ENCODE results near the gene SEPTIN1. TPM values are rescaled to one million over a fixed set of nuclear protein-coding genes. Genes with fewer than 3 reads are reported as not detected.

The SEPTIN1 gene
- total and polyA plus RNA-seq, 2 experiments from 2014 or later = 0.21 to 3.9 TPM

GRCh38 chr16:30401768-30402425, 19.5 kb upstream of the SEPTIN1 start:
- peaks cover 7% of the 10 kb centered on the region for H3K79me2 ChIP-seq (replicated peaks; ENCODE audit: insufficient read depth)
- H4K20me1 ChIP-seq (replicated peaks; ENCODE audit: insufficient read depth) = peaks cover 5% of the 10 kb centered on the region; the same call in 1 of the 2 replicates
- peaks cover 45% of the 10 kb centered on the region for H3F3A ChIP-seq (replicated peaks; ENCODE audit: low read depth)
- Mint-ChIP-seq H3K4me3 (peak overlapping the region; percentile 62), H3K36me3 (ENCODE audit: low read depth) (peaks cover 28% of the 10 kb centered on the region), H3K27me3 (ENCODE audit: insufficient read depth, low read depth, poor library complexity) (peaks cover 15% of the 10 kb centered on the region), H3K9me3 (no peaks in the 10 kb centered on the region), H3K27ac (peak overlapping the region; percentile 70; the same call in 1 of the 2 replicates), H3K4me1 (peaks cover 25% of the 10 kb centered on the region)
- peaks cover 14% of the 10 kb centered on the region for H3K4me1 ChIP-seq (ENCODE audit: insufficient read depth)
- no peak overlapping the region for H3K4me2 ChIP-seq
- no peak overlapping the region for H3K27ac ChIP-seq (ENCODE audit: low read depth)
- H3K9me2 ChIP-seq (ENCODE audit: insufficient read depth) = no peaks in the 10 kb centered on the region
- ATAC-seq = no peak
- no peak for TF ChIP-seq NANOG (IDR thresholded peaks at IDR 0.05; ENCODE audit: borderline replicate concordance)
- no peak for TF ChIP-seq ZNF114 (CRISPR knock-in tag; IDR thresholded peaks at IDR 0.05)
- TF ChIP-seq CREB1 (CRISPR knock-in tag; IDR thresholded peaks at IDR 0.05; ENCODE audit: low read depth) = no peak
- TF ChIP-seq EZH2 (IDR thresholded peaks at IDR 0.05; ENCODE audit: low read depth, unreplicated experiment) = no peak
- TF ChIP-seq CTCF (conservative IDR thresholded peaks at IDR 0.05; ENCODE audit: low read depth in 2 of 2) = no peak
- TF ChIP-seq STAT1 (IDR thresholded peaks at IDR 0.05; ENCODE audit: unreplicated experiment) = no peak
- TF ChIP-seq ZNF462 (CRISPR knock-in tag; IDR thresholded peaks at IDR 0.05) = no peak
- no peak for TF ChIP-seq EZH2phosphoT487 (IDR thresholded peaks at IDR 0.05; ENCODE audit: unreplicated experiment)
- no peak for TF ChIP-seq POLR2AphosphoS5 (IDR thresholded peaks at IDR 0.05; ENCODE audit: low read depth)
- no peak for TF ChIP-seq JUNB (IDR thresholded peaks at IDR 0.05; ENCODE audit: unreplicated experiment)
- TF ChIP-seq ZNF331 (CRISPR knock-in tag; IDR thresholded peaks at IDR 0.05; ENCODE audit: low read depth) = no peak
- TF ChIP-seq REST (IDR thresholded peaks at IDR 0.05; ENCODE audit: unreplicated experiment) = no peak
- no peak for TF ChIP-seq ETS1 (IDR thresholded peaks at IDR 0.05)
- H3K27me3 ChIP-seq (ENCODE audit: insufficient read depth) = no peaks in the 10 kb centered on the region
- no peak for DNase-seq (ENCODE audit: low spot score)
- H3K4me3 ChIP-seq = no peak overlapping the region
- no peak overlapping the region for H2AFZ ChIP-seq
- peaks cover 6% of the 10 kb centered on the region; the same call in 1 of the 2 replicates for H3K36me3 ChIP-seq (ENCODE audit: insufficient read depth)
